ENCODE results near the gene HDAC10.

HDAC10 gene

DNA sequence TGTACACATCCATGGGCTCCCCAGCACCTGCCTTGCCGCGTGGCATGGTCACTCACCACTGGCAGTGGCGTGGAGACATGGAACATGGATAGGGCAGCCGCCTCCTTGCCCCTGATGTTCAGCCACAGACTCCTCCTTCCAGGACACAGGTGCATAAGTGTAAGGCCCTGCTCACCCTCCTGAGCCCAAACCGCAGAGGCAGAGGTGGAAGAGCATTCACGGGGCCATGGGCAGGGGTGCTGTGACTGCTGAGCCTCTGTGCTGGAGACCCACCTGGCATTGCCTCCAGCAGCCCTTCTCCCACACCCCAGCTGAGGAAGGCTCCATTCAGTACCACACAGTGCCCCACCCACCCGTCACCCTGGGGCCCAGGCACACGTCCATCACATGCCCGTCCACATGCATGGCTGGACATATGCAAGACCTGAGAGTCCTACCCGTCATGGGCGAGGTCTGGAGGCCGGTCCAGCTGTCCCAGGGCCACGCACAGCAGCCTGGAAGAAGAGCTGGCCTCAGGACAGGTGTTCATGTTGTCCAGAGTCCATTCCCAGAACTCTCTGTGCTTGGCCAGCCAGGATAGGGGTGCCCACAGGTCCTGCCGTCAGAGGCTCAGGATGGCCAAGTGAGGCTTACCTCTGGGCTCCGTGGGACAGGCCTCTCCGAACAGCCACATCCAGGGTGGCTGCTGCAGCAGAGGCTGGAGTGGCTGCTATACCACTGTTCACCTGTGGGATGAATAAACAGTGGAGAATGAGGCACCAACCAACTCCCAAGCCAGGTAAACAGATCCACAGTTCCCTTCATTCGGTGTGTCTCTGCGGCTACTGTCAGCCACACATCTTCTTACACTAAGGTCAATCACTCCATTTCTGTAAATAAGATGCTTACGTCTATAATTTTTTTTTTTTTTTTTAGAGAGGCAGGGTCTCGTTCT, 4.6 kb downstream of the HDAC10 start:
- TF ChIP-seq YY1 (IDR thresholded peaks at IDR 0.05; ENCODE audit: low read depth) (no peak), FOXM1 (IDR thresholded peaks at IDR 0.05; ENCODE audit: borderline replicate concordance, low read depth) (no peak), NFIC (IDR thresholded peaks at IDR 0.05) (no peak), CEBPB (IDR thresholded peaks at IDR 0.05) (no peak), RAD21 (IDR thresholded peaks at IDR 0.05; ENCODE audit: low read depth) (no peak), TCF12 (IDR thresholded peaks at IDR 0.05; ENCODE audit: low read depth) (no peak), EGR1 (IDR thresholded peaks at IDR 0.05) (no peak), TEAD4 (IDR thresholded peaks at IDR 0.05) (no peak), ZBTB7A (IDR thresholded peaks at IDR 0.05; ENCODE audit: low read depth) (no peak), TAF1 (IDR thresholded peaks at IDR 0.05; ENCODE audit: low read depth) (no peak), CREB1 (IDR thresholded peaks at IDR 0.05; ENCODE audit: low read depth) (no peak), EP300 (IDR thresholded peaks at IDR 0.05; ENCODE audit: borderline replicate concordance) (no peak)
- TF ChIP-seq, protein P1, sequence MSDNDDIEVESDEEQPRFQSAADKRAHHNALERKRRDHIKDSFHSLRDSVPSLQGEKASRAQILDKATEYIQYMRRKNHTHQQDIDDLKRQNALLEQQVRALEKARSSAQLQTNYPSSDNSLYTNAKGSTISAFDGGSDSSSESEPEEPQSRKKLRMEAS (IDR thresholded peaks at IDR 0.05), result no peak
- TF ChIP-seq, protein P2, sequence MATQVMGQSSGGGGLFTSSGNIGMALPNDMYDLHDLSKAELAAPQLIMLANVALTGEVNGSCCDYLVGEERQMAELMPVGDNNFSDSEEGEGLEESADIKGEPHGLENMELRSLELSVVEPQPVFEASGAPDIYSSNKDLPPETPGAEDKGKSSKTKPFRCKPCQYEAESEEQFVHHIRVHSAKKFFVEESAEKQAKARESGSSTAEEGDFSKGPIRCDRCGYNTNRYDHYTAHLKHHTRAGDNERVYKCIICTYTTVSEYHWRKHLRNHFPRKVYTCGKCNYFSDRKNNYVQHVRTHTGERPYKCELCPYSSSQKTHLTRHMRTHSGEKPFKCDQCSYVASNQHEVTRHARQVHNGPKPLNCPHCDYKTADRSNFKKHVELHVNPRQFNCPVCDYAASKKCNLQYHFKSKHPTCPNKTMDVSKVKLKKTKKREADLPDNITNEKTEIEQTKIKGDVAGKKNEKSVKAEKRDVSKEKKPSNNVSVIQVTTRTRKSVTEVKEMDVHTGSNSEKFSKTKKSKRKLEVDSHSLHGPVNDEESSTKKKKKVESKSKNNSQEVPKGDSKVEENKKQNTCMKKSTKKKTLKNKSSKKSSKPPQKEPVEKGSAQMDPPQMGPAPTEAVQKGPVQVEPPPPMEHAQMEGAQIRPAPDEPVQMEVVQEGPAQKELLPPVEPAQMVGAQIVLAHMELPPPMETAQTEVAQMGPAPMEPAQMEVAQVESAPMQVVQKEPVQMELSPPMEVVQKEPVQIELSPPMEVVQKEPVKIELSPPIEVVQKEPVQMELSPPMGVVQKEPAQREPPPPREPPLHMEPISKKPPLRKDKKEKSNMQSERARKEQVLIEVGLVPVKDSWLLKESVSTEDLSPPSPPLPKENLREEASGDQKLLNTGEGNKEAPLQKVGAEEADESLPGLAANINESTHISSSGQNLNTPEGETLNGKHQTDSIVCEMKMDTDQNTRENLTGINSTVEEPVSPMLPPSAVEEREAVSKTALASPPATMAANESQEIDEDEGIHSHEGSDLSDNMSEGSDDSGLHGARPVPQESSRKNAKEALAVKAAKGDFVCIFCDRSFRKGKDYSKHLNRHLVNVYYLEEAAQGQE (IDR thresholded peaks at IDR 0.05; ENCODE audit: low read depth), result no peak
- TF ChIP-seq, protein P3, sequence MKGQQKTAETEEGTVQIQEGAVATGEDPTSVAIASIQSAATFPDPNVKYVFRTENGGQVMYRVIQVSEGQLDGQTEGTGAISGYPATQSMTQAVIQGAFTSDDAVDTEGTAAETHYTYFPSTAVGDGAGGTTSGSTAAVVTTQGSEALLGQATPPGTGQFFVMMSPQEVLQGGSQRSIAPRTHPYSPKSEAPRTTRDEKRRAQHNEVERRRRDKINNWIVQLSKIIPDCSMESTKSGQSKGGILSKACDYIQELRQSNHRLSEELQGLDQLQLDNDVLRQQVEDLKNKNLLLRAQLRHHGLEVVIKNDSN (IDR thresholded peaks at IDR 0.05), result no peak

DNA sequence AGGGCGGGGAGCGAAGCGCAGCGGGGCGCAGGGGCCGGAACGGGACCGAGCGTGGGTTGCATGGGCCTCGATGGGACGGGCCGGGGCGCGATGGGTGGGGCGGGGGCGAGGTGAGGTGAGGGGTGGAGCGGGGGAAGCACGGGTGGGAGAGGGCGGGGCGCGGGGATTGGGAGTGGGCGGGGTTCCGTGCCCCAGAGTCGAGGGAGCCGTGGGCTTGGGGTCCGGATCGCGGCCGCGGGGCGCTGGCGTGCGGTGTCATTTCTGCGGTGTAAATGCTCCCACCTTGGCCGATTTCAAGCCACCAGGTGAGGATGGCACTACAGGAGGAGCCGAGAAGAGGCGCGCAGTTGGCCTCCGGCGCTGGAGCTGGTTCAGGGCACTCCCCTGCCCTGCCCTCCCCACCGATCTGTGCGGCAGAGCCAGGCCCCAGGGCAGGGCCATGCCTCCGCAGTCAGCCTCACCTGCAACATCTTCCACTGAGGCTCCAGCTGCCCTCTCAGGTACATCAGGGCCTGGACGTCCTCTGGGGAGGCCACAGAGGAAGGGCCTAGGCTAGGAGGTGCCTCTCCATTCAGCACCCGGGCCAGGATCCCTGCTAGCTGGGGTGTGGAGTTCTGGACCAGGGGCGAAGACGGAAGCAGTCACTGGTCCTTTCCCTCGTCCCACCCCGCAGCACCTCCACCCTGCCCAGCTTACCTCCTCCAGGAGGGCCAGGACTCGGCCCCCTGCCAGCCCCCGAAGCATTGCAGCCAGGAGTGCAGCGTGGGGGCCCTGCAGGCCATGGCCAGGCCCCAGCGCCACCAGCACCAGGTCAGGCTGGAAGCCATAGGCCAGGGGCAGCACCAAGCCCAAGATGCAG, 5.6 kb downstream of the HDAC10 start:
- TF ChIP-seq, protein P1 (IDR thresholded peaks at IDR 0.05), result no peak
- TF ChIP-seq YY1 (IDR thresholded peaks at IDR 0.05; ENCODE audit: low read depth), result no peak
- no peak for TF ChIP-seq TAF1 (IDR thresholded peaks at IDR 0.05; ENCODE audit: low read depth)
- no peak for TF ChIP-seq EP300 (IDR thresholded peaks at IDR 0.05; ENCODE audit: borderline replicate concordance)
- no peak for TF ChIP-seq CREB1 (IDR thresholded peaks at IDR 0.05; ENCODE audit: low read depth)
- TF ChIP-seq, protein P2 (IDR thresholded peaks at IDR 0.05; ENCODE audit: low read depth), result no peak
- TF ChIP-seq FOXM1 (IDR thresholded peaks at IDR 0.05; ENCODE audit: borderline replicate concordance, low read depth), result no peak

DNA sequence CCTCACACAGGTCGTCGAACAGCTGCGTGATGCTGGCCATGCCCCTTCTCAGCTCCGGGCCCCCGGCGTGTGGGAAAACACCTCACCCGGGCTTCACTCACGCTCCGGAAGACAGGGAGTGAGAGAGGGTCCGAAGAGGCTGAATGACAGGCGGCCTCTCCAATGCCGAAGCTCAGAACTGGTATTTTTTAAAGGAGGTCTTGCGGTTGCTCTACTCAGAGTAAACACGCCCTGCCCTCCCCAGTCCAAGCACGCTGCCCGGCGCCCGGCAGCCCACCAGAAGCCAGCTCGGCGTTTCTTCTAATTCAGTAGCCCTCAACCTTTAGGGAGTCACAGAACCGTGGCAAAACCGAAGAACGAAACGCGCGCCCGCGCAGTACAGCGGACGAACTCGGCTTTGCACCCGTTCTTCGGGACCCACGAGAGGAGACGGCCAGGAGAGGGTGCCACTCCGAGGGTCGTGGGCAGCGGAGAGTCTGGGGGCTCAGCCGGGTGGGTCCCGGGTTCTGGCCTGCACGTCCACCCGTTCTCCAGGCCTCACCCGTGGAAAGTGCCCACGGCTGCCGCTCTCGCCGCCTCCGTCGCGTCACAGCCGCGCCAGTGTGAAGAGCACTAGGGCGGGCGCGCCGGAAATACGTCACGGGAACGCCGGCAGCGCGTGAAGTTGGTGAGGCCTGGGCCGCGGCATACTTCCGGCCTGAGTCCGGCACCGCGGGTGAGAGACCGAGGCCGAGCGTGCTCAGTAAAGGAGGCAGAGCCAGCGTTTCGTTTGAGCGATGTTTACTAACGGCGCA, 6.4 kb downstream of the HDAC10 start, which contains the start of gene TUBGCP6:
TUBGCP6 (minus strand) TSS at position 604 of the 794 bp plus-strand sequence; CDS start at position 40, 564 bp downstream.
- TF ChIP-seq, protein P1 (IDR thresholded peaks at IDR 0.05), result peak; percentile 91
- TF ChIP-seq TCF12 (IDR thresholded peaks at IDR 0.05; ENCODE audit: low read depth), result peak; percentile 62
- TF ChIP-seq TAF1 (IDR thresholded peaks at IDR 0.05; ENCODE audit: low read depth), result peak; percentile 75
- peak; percentile 61; the same call in 1 of the 2 replicates for TF ChIP-seq EP300 (IDR thresholded peaks at IDR 0.05; ENCODE audit: borderline replicate concordance)
- 0 out of 2 replicates have a peak, but pooled peaks have one; percentile 26 for TF ChIP-seq FOXM1 (IDR thresholded peaks at IDR 0.05; ENCODE audit: borderline replicate concordance, low read depth)
- TF ChIP-seq CREB1 (IDR thresholded peaks at IDR 0.05; ENCODE audit: low read depth), result peak; percentile 99
- TF ChIP-seq RAD21 (IDR thresholded peaks at IDR 0.05; ENCODE audit: low read depth), result 0 out of 2 replicates have a peak, but pooled peaks have one; percentile 2
- TF ChIP-seq, protein P3 (IDR thresholded peaks at IDR 0.05), result peak; percentile 55; the same call in 1 of the 2 replicates
- peak; percentile 79 for TF ChIP-seq YY1 (IDR thresholded peaks at IDR 0.05; ENCODE audit: low read depth)
- TF ChIP-seq EGR1 (IDR thresholded peaks at IDR 0.05), result 0 out of 2 replicates have a peak, but pooled peaks have one; percentile 15
- TF ChIP-seq TEAD4 (IDR thresholded peaks at IDR 0.05), result peak; percentile 52; the same call in 1 of the 2 replicates
- TF ChIP-seq NFIC (IDR thresholded peaks at IDR 0.05), result 0 out of 2 replicates have a peak, but pooled peaks have one; percentile 53
- peak; percentile 30; the same call in 1 of the 2 replicates for TF ChIP-seq ZBTB7A (IDR thresholded peaks at IDR 0.05; ENCODE audit: low read depth)
- 0 out of 2 replicates have a peak, but pooled peaks have one; percentile 14 for TF ChIP-seq CEBPB (IDR thresholded peaks at IDR 0.05)
- TF ChIP-seq, protein P2 (IDR thresholded peaks at IDR 0.05; ENCODE audit: low read depth), result 0 out of 2 replicates have a peak, but pooled peaks have one; percentile 12
